Liver (tissue), 9 donors: Measurements from ENCODE around the gene EMID1. TPM values are rescaled to one million over a fixed set of nuclear protein-coding genes. Genes with fewer than 3 reads are reported as not detected.

Experiments
- DNase-seq: peaks from one replicate; pipeline ENCODE4 v3.0.0-alpha.2; 2017; ENCODE audit warnings: low spot score
- H3K27ac ChIP-seq, 2 donors: one replicate each; pipeline ENCODE4 v1.7.0; 2013; ENCODE audit warnings: inconsistent platforms in 2 of 2, low read length in 2 of 2, control low read depth in 1 of 2, low read depth in 1 of 2, mild to moderate bottlenecking in 1 of 2
- H3K27me3 ChIP-seq, 4 donors: one replicate each; pipeline versions ENCODE4 v1.6.1 to v1.7.0; 2013; ENCODE audit warnings: low read length in 3 of 4, inconsistent platforms in 1 of 4, mild to moderate bottlenecking in 1 of 4, moderate library complexity in 1 of 4; ENCODE audit not compliant: control insufficient read depth in 4 of 4, insufficient read depth in 4 of 4
- H3K36me3 ChIP-seq, 4 donors: one replicate each; pipeline versions ENCODE4 v1.6.1 to v1.7.0; 2013; ENCODE audit warnings: low read length in 3 of 4, mild to moderate bottlenecking in 3 of 4, low read depth in 1 of 4, moderate library complexity in 1 of 4; ENCODE audit not compliant: control insufficient read depth in 4 of 4, insufficient read depth in 3 of 4
- H3K4me1 ChIP-seq, 4 donors: one replicate each; pipeline versions ENCODE4 v1.6.1 to v1.7.0; 2013; ENCODE audit warnings: low read length in 3 of 4, mild to moderate bottlenecking in 3 of 4, moderate library complexity in 1 of 4; ENCODE audit not compliant: control insufficient read depth in 4 of 4, insufficient read depth in 4 of 4
- H3K4me3 ChIP-seq, 3 donors: one replicate each; pipeline versions ENCODE4 v1.6.1 to v1.7.0; 2013; ENCODE audit warnings: low read length in 3 of 3, control low read depth in 1 of 3, low read depth in 1 of 3, mild to moderate bottlenecking in 1 of 3
- H3K9ac ChIP-seq, 2 donors: one replicate each; pipeline ENCODE4 v1.7.0; 2013; ENCODE audit warnings: low read length in 2 of 2, mild to moderate bottlenecking in 2 of 2, moderate library complexity in 2 of 2, control low read depth in 1 of 2, low read depth in 1 of 2
- H3K9me3 ChIP-seq, 4 donors: one replicate each; pipeline versions ENCODE4 v1.6.1 to v1.7.0; 2013; ENCODE audit warnings: low read length in 3 of 4; ENCODE audit not compliant: control insufficient read depth in 4 of 4
- EGR1 ChIP-seq, 2 donors: IDR thresholded peaks; 2 replicates each; pipeline ENCODE4 v1.6.1; 2016 to 2018; ENCODE audit warnings: antibody characterized with exemption in 2 of 2, low read depth in 2 of 2
- FOXA1 ChIP-seq: IDR thresholded peaks from 2 replicates; pipeline ENCODE4 v1.6.1; 2016; ENCODE audit warnings: antibody characterized with exemption
- FOXA2 ChIP-seq: IDR thresholded peaks from 2 replicates; pipeline ENCODE4 v1.6.1; 2016; ENCODE audit warnings: antibody characterized with exemption
- GABPA ChIP-seq, 2 donors: IDR thresholded peaks in 1 of 2; conservative IDR thresholded peaks in 1 of 2; 2 replicates each; pipeline ENCODE4 v1.6.1; 2016; ENCODE audit warnings: antibody characterized with exemption in 2 of 2, mild to moderate bottlenecking in 1 of 2, moderate library complexity in 1 of 2
- HNF4A ChIP-seq, 2 donors: conservative IDR thresholded peaks; 2 replicates each; pipeline ENCODE4 v1.6.1; 2016; ENCODE audit warnings: antibody characterized with exemption in 2 of 2, mild to moderate bottlenecking in 2 of 2
- HNF4G ChIP-seq: IDR thresholded peaks from 2 replicates; pipeline ENCODE4 v1.6.1; 2016; ENCODE audit warnings: antibody characterized with exemption
- JUND ChIP-seq, 2 donors: IDR thresholded peaks; 2 replicates each; pipeline ENCODE4 v1.6.1; 2016; ENCODE audit warnings: antibody characterized with exemption in 2 of 2
- NR2F2 ChIP-seq: IDR thresholded peaks from 2 replicates; pipeline ENCODE4 v1.6.1; 2016; ENCODE audit warnings: antibody characterized with exemption
- RAD21 ChIP-seq, 2 donors: IDR thresholded peaks; 2 replicates each; pipeline ENCODE4 v1.6.1; 2016; ENCODE audit warnings: antibody characterized with exemption in 2 of 2, mild to moderate bottlenecking in 2 of 2
- RXRA ChIP-seq, 2 donors: IDR thresholded peaks; 2 replicates each; pipeline ENCODE4 v1.6.1; 2017 to 2018; ENCODE audit warnings: antibody characterized with exemption in 2 of 2, mild to moderate bottlenecking in 1 of 2
- SP1 ChIP-seq: IDR thresholded peaks from 2 replicates; pipeline ENCODE4 v1.6.1; 2018; ENCODE audit warnings: antibody characterized with exemption, mild to moderate bottlenecking
- TAF1 ChIP-seq: conservative IDR thresholded peaks from 2 replicates; pipeline ENCODE4 v1.6.1; 2016; ENCODE audit warnings: antibody characterized with exemption, mild to moderate bottlenecking
- YY1 ChIP-seq: IDR thresholded peaks from 2 replicates; pipeline ENCODE4 v1.6.1; 2016; ENCODE audit warnings: antibody characterized with exemption, mild to moderate bottlenecking
- WGBS: extraction: QIAGEN DNeasy Blood & Tissue Kit; methylation state at CpG from one replicate; pipeline ENCODE4 v1.1.7; 2013; 5-methylcytosine and 5-hydroxymethylcytosine counted together
- polyA plus RNA-seq, 2 donors: library from polyadenylated mRNA; stranded (reverse) in 1 of 2; unstranded in 1 of 2; fragments of 200-250 nt in 1 of 2; fragments of >200 nt in 1 of 2; fragmentation: Nextera tagmentation in 1 of 2; extraction: Ambion mirVana in 1 of 2; gene quantifications; one replicate each; pipeline versions ENCODE4 v1.2.1 to v1.2.3, GENCODE V29; 2013 to 2015
- total RNA-seq, 2 donors: library from RNA; depleted of rRNA; stranded (reverse); fragments of >200 nt; gene quantifications; one replicate each; pipeline ENCODE4 v1.2.3, GENCODE V29; 2014
- TF ChIP-seq, protein P1 (sequence below): IDR thresholded peaks from 2 replicates; pipeline ENCODE4 v1.6.1; 2016; ENCODE audit warnings: antibody characterized with exemption
- TF ChIP-seq, protein P2 (sequence below): IDR thresholded peaks from 2 replicates; pipeline ENCODE4 v1.6.1; 2016; ENCODE audit warnings: antibody characterized with exemption
- TF ChIP-seq, protein P3 (sequence below): IDR thresholded peaks from 2 replicates; pipeline ENCODE4 v1.6.1; 2016; ENCODE audit warnings: antibody characterized with exemption
- TF ChIP-seq, protein P4 (sequence below): fragments of 150-350 bp; IDR thresholded peaks from 2 replicates; pipeline ENCODE4 v1.5.1; 2017; ENCODE audit warnings: improper control_type of control experiment, low read depth, low read length; ENCODE audit not compliant: missing input control
- TF ChIP-seq, protein P5 (sequence below): IDR thresholded peaks from 2 replicates; pipeline ENCODE4 v1.6.1; 2016; ENCODE audit warnings: antibody characterized with exemption, mild to moderate bottlenecking
- donor health status: healthy.
- donor health status: healthy.
- donor health status: healthy.
- donor health status: healthy.
- donor health status: healthy.

The EMID1 gene
- total and polyA plus RNA-seq, 4 donors, result 0.89 to 8.9 (median 2.1) TPM

DNA sequence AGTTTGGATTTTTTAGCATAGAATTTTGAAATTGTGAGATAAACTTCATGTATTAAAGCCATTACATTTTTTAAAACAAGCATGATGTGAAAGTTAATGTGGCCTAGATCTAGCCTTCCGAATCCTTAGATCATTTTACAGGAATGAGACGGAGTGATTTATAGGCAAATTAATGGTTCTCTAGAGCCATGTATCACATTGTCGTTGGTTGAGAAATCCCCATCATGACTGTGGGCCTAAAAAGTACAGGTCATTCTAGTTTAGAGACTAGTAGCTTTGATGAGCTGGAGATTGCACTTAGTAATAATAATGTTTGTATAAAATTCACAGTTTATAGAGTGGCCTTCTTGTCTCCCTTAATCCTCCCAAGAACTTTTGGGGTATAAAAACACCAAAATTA lies 69.5 kb downstream of the EMID1 start:
- Histone ChIP-seq H3K9me3 (no peaks in the 10 kb centered on the region), H3K27me3 (no peaks in the 10 kb centered on the region), H3K27ac (no peak overlapping the region), H3K4me1 (peaks cover 4 to 66% (median 58%) of the 10 kb centered on the region in 4 donors), H3K36me3 (peaks cover 14 to 67% (median 58%) of the 10 kb centered on the region in 4 donors), H3K9ac (no peak overlapping the region), H3K4me3 (no peak overlapping the region)
- 64% methylated on average over 3 of the region's 3 CpGs for WGBS
- DNase-seq, result no peak
- TF ChIP-seq HNF4G (no peak), JUND (IDR thresholded peaks at IDR 0.05) (no peak), TAF1 (no peak), GABPA (IDR thresholded peaks at IDR 0.05 in 1 of 2, conservative IDR thresholded peaks at IDR 0.05 in 1 of 2) (no peak), HNF4A (conservative IDR thresholded peaks at IDR 0.05) (no peak), FOXA1 (no peak), YY1 (no peak), FOXA2 (no peak), EGR1 (IDR thresholded peaks at IDR 0.05; ENCODE audit: low read depth in 2 of 2) (no peak), RXRA (IDR thresholded peaks at IDR 0.05) (no peak), SP1 (no peak), NR2F2 (no peak), RAD21 (IDR thresholded peaks at IDR 0.05) (no peak)
- TF ChIP-seq, protein P1, sequence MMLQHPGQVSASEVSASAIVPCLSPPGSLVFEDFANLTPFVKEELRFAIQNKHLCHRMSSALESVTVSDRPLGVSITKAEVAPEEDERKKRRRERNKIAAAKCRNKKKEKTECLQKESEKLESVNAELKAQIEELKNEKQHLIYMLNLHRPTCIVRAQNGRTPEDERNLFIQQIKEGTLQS, result no peak
- TF ChIP-seq, protein P2, sequence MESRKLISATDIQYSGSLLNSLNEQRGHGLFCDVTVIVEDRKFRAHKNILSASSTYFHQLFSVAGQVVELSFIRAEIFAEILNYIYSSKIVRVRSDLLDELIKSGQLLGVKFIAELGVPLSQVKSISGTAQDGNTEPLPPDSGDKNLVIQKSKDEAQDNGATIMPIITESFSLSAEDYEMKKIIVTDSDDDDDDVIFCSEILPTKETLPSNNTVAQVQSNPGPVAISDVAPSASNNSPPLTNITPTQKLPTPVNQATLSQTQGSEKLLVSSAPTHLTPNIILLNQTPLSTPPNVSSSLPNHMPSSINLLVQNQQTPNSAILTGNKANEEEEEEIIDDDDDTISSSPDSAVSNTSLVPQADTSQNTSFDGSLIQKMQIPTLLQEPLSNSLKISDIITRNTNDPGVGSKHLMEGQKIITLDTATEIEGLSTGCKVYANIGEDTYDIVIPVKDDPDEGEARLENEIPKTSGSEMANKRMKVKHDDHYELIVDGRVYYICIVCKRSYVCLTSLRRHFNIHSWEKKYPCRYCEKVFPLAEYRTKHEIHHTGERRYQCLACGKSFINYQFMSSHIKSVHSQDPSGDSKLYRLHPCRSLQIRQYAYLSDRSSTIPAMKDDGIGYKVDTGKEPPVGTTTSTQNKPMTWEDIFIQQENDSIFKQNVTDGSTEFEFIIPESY, result no peak
- TF ChIP-seq, protein P3, sequence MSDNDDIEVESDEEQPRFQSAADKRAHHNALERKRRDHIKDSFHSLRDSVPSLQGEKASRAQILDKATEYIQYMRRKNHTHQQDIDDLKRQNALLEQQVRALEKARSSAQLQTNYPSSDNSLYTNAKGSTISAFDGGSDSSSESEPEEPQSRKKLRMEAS, result no peak
- TF ChIP-seq, protein P4, sequence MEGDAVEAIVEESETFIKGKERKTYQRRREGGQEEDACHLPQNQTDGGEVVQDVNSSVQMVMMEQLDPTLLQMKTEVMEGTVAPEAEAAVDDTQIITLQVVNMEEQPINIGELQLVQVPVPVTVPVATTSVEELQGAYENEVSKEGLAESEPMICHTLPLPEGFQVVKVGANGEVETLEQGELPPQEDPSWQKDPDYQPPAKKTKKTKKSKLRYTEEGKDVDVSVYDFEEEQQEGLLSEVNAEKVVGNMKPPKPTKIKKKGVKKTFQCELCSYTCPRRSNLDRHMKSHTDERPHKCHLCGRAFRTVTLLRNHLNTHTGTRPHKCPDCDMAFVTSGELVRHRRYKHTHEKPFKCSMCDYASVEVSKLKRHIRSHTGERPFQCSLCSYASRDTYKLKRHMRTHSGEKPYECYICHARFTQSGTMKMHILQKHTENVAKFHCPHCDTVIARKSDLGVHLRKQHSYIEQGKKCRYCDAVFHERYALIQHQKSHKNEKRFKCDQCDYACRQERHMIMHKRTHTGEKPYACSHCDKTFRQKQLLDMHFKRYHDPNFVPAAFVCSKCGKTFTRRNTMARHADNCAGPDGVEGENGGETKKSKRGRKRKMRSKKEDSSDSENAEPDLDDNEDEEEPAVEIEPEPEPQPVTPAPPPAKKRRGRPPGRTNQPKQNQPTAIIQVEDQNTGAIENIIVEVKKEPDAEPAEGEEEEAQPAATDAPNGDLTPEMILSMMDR, result no peak
- TF ChIP-seq, protein P5, sequence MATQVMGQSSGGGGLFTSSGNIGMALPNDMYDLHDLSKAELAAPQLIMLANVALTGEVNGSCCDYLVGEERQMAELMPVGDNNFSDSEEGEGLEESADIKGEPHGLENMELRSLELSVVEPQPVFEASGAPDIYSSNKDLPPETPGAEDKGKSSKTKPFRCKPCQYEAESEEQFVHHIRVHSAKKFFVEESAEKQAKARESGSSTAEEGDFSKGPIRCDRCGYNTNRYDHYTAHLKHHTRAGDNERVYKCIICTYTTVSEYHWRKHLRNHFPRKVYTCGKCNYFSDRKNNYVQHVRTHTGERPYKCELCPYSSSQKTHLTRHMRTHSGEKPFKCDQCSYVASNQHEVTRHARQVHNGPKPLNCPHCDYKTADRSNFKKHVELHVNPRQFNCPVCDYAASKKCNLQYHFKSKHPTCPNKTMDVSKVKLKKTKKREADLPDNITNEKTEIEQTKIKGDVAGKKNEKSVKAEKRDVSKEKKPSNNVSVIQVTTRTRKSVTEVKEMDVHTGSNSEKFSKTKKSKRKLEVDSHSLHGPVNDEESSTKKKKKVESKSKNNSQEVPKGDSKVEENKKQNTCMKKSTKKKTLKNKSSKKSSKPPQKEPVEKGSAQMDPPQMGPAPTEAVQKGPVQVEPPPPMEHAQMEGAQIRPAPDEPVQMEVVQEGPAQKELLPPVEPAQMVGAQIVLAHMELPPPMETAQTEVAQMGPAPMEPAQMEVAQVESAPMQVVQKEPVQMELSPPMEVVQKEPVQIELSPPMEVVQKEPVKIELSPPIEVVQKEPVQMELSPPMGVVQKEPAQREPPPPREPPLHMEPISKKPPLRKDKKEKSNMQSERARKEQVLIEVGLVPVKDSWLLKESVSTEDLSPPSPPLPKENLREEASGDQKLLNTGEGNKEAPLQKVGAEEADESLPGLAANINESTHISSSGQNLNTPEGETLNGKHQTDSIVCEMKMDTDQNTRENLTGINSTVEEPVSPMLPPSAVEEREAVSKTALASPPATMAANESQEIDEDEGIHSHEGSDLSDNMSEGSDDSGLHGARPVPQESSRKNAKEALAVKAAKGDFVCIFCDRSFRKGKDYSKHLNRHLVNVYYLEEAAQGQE, result no peak
